A673 (cell line): Measurements from ENCODE around the gene ENOX1.

ENCODE experiments used
- EZH2 ChIP-seq: fragments of 200-600 bp; sonication (generic); IDR thresholded peaks from 2 replicates; pipeline ENCODE4 v1.6.1; 2017; ENCODE audit warnings: borderline replicate concordance, low read depth, mild to moderate bottlenecking, mixed read lengths, antibody characterized with exemption, low read length; ENCODE audit not compliant: poor library complexity, severe bottlenecking
- TF ChIP-seq, protein P1 (sequence below): fragments of 300-800, 200-600 bp; sonication (generic); conservative IDR thresholded peaks from 2 replicates; pipeline ENCODE4 v1.5.1; 2017; ENCODE audit warnings: low read depth, mild to moderate bottlenecking, antibody characterized with exemption, low read length, moderate library complexity, mixed read lengths

DNA sequence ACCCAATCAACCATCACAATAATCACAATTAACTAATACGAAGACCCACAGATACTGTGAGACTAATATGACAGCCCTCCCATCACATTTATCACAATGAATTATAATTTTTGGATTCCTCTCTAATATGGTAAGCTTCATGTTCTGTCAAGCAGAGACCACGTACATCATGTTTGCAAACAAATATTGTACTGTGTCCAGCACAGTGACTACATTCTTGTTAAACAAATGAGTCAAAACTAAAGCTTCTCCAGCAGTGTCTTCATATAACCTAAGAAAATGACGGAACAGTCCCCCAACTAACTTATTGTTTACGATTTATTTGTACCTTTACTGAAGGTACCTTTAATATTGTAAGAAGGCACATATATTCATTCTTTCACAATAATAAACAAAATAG lies 292.6 kb downstream of the ENOX1 start:
- TF ChIP-seq, protein P1, sequence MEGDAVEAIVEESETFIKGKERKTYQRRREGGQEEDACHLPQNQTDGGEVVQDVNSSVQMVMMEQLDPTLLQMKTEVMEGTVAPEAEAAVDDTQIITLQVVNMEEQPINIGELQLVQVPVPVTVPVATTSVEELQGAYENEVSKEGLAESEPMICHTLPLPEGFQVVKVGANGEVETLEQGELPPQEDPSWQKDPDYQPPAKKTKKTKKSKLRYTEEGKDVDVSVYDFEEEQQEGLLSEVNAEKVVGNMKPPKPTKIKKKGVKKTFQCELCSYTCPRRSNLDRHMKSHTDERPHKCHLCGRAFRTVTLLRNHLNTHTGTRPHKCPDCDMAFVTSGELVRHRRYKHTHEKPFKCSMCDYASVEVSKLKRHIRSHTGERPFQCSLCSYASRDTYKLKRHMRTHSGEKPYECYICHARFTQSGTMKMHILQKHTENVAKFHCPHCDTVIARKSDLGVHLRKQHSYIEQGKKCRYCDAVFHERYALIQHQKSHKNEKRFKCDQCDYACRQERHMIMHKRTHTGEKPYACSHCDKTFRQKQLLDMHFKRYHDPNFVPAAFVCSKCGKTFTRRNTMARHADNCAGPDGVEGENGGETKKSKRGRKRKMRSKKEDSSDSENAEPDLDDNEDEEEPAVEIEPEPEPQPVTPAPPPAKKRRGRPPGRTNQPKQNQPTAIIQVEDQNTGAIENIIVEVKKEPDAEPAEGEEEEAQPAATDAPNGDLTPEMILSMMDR = no peak
- no peak for TF ChIP-seq EZH2
